ENCODE data around the gene MPHOSPH10. TPM values are rescaled to one million over a fixed set of nuclear protein-coding genes. Genes with fewer than 3 reads are reported as not detected.

Gene MPHOSPH10
- total RNA-seq, 2 donors from 2014 or later, result 14.0 to 17.3 TPM

DNA sequence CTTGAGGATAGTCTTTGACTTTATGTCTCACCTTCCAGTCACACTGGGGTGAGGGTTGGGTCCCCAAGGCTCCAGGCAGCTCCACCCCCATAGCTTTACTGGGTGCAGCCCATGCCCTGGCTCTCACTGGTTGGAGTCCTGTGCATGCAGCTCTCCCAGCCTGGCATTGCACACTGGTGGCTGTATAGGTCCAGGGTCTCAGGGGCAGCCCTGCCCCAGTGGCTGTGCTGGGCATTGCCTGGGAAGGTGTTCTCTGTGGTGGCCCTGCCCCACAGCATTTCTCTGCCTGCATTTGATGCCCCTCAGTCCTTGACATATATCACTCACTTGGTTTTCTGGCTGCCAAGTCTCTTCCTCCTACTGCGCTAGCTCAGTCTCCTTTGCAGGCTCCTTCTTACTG, 21.2 kb downstream of the MPHOSPH10 start:
- Histone ChIP-seq H3K4me1 (no peaks in the 10 kb centered on the region), H3K27ac (no peak overlapping the region), H3K36me3 (peaks cover 43% of the 10 kb centered on the region), H3K4me3 (no peak overlapping the region), H3K9me3 (no peaks in the 10 kb centered on the region), H3K27me3 (no peaks in the 10 kb centered on the region)
- DNase-seq (ENCODE audit: low spot score), result no peak
- TF ChIP-seq, protein P1, sequence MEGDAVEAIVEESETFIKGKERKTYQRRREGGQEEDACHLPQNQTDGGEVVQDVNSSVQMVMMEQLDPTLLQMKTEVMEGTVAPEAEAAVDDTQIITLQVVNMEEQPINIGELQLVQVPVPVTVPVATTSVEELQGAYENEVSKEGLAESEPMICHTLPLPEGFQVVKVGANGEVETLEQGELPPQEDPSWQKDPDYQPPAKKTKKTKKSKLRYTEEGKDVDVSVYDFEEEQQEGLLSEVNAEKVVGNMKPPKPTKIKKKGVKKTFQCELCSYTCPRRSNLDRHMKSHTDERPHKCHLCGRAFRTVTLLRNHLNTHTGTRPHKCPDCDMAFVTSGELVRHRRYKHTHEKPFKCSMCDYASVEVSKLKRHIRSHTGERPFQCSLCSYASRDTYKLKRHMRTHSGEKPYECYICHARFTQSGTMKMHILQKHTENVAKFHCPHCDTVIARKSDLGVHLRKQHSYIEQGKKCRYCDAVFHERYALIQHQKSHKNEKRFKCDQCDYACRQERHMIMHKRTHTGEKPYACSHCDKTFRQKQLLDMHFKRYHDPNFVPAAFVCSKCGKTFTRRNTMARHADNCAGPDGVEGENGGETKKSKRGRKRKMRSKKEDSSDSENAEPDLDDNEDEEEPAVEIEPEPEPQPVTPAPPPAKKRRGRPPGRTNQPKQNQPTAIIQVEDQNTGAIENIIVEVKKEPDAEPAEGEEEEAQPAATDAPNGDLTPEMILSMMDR (IDR thresholded peaks at IDR 0.05), result no peak

DNA sequence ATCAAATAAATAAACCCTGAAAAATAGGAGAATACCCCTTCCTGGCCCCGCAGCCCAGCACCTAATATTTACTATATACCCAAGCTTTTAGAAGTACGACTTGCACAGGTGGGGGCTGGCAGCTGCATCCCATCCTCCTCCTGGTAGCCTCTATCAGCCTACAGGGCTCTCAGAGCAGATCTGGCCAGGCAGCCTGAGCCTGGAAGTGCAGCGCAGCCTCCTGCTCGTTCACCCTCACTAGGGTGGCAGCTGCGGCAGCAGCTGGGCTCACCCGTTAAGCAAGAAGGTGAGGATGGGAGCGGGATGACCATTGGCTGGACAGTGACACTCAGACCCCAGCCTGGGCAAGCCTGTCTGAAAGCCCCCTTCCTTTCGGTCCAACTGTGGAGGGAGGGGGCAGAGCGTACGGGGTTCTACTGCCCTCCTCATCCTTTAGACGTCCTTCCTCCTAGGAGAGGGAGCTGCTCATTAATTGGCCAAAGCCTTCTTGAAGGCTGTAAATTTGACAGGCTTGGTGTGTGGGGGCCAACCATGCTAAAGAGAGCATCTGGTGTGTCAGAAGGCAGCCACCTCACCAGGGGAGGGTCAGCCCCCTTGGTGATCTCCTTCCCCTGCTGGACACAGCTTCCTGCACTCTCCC, 23.3 kb downstream of the MPHOSPH10 start:
- Histone ChIP-seq H3K4me1 (peaks cover 0 to 10% of the 10 kb centered on the region in 2 donors), H3K9me3 (no peaks in the 10 kb centered on the region), H3K4me3 (no peak overlapping the region), H3K36me3 (peaks cover 22% of the 10 kb centered on the region), H3K27me3 (no peaks in the 10 kb centered on the region), H3K27ac (no peak overlapping the region)
- DNase-seq (ENCODE audit: low spot score), result no peak
- TF ChIP-seq, protein P1 (IDR thresholded peaks at IDR 0.05), result no peak

DNA sequence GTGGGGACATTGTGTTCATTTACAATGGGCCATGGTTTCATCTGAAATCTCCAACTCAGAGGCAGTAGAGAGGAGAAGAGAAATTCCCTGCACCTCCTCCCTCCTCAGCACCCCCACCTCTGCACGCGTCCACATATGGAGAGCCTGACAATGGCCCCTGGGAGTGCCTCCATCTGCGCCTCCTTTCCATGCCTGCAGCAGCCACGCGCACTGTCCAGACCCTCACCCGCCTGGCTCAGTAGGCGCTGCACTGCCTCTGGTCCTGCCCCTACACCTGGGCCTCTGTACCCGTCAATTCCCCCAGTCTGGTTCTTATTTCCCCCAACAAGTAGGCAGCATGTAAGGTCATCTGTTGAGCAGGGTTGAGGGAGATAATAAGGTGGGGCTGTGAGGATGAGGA, 23.8 kb downstream of the MPHOSPH10 start:
- DNase-seq (ENCODE audit: low spot score), result no peak
- no peak overlapping the region for H3K27ac ChIP-seq

GRCh38 chr2:71154798-71155197, 24.4 kb downstream of the MPHOSPH10 start:
- DNase-seq (ENCODE audit: low spot score), result no peak
- H3K9me3 ChIP-seq, result no peaks in the 10 kb centered on the region
- TF ChIP-seq, protein P1 (IDR thresholded peaks at IDR 0.05), result no peak

More for the DNA sequence above, 23.8 kb downstream of the MPHOSPH10 start:
- H3K36me3 ChIP-seq, result peaks cover 16% of the 10 kb centered on the region
- H3K4me3 ChIP-seq, result no peak overlapping the region
- TF ChIP-seq, protein P1 (IDR thresholded peaks at IDR 0.05), result no peak
- no peaks in the 10 kb centered on the region for H3K9me3 ChIP-seq
- H3K27me3 ChIP-seq, result no peaks in the 10 kb centered on the region
- peaks cover 0 to 10% of the 10 kb centered on the region in 2 donors for H3K4me1 ChIP-seq

GRCh38 chr2:71155846-71156245, 25.4 kb downstream of the MPHOSPH10 start:
- H3K36me3 ChIP-seq, result peaks cover under 1% of the 10 kb centered on the region
- H3K9me3 ChIP-seq, result no peaks in the 10 kb centered on the region
- no peak overlapping the region for H3K27ac ChIP-seq
- H3K4me1 ChIP-seq, result peaks cover 0 to 10% of the 10 kb centered on the region in 2 donors
- TF ChIP-seq, protein P1 (IDR thresholded peaks at IDR 0.05), result no peak
- no peaks in the 10 kb centered on the region for H3K27me3 ChIP-seq
- no peak overlapping the region for H3K4me3 ChIP-seq
- DNase-seq (ENCODE audit: low spot score), result no peak

More at GRCh38 chr2:71154798-71155197, 24.4 kb downstream of the MPHOSPH10 start:
- Histone ChIP-seq H3K27ac (no peak overlapping the region), H3K36me3 (peaks cover 11% of the 10 kb centered on the region), H3K27me3 (no peaks in the 10 kb centered on the region), H3K4me1 (peaks cover 0 to 10% of the 10 kb centered on the region in 2 donors), H3K4me3 (no peak overlapping the region)

DNA sequence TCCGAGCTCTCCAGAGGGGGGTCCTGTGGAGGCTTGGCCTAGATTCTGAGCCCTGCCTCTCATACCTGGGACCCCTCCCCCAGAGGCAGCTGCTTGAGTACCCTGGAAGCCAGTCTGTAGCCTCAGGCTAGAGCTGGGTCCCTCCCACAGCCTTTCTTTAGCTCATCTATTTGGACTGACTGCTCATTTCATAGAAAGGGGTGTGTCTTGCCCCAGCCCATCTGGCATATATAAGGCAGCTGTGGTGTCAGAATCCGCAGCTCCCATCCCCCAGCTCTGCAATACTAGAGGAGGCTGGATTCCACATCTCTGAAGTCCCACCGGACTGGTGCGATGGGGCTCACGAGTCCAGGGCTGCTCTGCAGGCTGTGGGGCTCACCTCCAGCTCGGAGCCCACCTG, 26.1 kb downstream of the MPHOSPH10 start:
- Histone ChIP-seq H3K27me3 (no peaks in the 10 kb centered on the region), H3K27ac (no peak overlapping the region), H3K9me3 (no peaks in the 10 kb centered on the region), H3K4me1 (peaks cover 0 to 10% of the 10 kb centered on the region in 2 donors), H3K4me3 (no peak overlapping the region), H3K36me3 (no peaks in the 10 kb centered on the region)
- TF ChIP-seq, protein P1 (IDR thresholded peaks at IDR 0.05), result no peak
- no peak for DNase-seq (ENCODE audit: low spot score)
